Measurements from ENCODE around the gene LHPP.
A peak's percentile ranks its signal among the peaks of the same experiment; 100 is the strongest.

LHPP gene

GRCh38 chr10:124627866-124628675, 166.4 kb downstream of the LHPP start:
- Mint-ChIP-seq H3K4me3 (no peak overlapping the region), H3K27ac (peak overlapping the region; percentile 19), H3K27me3 (no peaks in the 10 kb centered on the region), H3K9me3 (no peaks in the 10 kb centered on the region), H3K4me1 (peaks cover 43% of the 10 kb centered on the region), H3K36me3 (peaks cover 5% of the 10 kb centered on the region)
- CTCF ChIA-PET, result interaction anchor here (0.8 to 2.5 kb wide), 8 partner anchors 10 to 128 kb away, joined by 3 to 9 read pairs (median 4); no protein-coding TSS in a partner anchor
- no peak for DNase-seq

- no peak overlapping the region for H3K4me3 Mint-ChIP-seq
- H3K36me3 Mint-ChIP-seq, result peaks cover 9% of the 10 kb centered on the region
- no peak overlapping the region for H3K27ac Mint-ChIP-seq
- CTCF ChIA-PET, result interaction anchor here (0.8 to 1.9 kb wide), 4 partner anchors 10 to 113 kb away, joined by 3 to 5 read pairs (median 4); no protein-coding TSS in a partner anchor
- no peaks in the 10 kb centered on the region for H3K27me3 Mint-ChIP-seq
- peaks cover 47% of the 10 kb centered on the region for H3K4me1 Mint-ChIP-seq
- H3K9me3 Mint-ChIP-seq, result peaks cover 3% of the 10 kb centered on the region
- no peak for DNase-seq
Measured at GRCh38 chr10:124628676-124629021, 167.0 kb downstream of the LHPP start.

DNA sequence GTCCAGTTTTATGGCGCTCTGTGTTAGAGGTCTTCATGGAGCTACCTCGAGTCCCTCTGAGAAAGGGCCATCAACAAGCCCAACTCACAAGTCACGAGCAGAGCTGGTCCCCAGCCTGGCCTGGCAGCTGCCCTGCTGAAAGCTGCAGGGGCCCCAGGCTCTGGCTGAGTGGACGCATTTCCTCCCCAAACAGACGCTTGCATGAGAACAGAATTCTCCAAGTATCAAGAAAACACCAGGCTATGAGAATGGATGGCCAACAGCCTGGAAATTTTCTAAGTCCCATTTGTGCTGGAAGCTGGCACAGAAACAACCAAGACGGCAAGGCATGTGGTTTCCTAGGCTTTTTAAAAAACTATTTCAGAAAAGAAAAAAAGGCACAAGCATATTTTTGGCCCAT, 167.8 kb downstream of the LHPP start:
- H3K4me1 Mint-ChIP-seq, result peaks cover 48% of the 10 kb centered on the region
- CTCF ChIA-PET, result interaction anchor here (1.9 kb wide), 1 partner anchor 112 kb away, joined by 5 read pairs; no protein-coding TSS in a partner anchor
- H3K27me3 Mint-ChIP-seq, result no peaks in the 10 kb centered on the region
- peak overlapping the region; percentile 60 for H3K27ac Mint-ChIP-seq
- no peak overlapping the region for H3K4me3 Mint-ChIP-seq
- H3K36me3 Mint-ChIP-seq, result peaks cover 14% of the 10 kb centered on the region
- no peak for DNase-seq
- peaks cover 6% of the 10 kb centered on the region for H3K9me3 Mint-ChIP-seq

DNA sequence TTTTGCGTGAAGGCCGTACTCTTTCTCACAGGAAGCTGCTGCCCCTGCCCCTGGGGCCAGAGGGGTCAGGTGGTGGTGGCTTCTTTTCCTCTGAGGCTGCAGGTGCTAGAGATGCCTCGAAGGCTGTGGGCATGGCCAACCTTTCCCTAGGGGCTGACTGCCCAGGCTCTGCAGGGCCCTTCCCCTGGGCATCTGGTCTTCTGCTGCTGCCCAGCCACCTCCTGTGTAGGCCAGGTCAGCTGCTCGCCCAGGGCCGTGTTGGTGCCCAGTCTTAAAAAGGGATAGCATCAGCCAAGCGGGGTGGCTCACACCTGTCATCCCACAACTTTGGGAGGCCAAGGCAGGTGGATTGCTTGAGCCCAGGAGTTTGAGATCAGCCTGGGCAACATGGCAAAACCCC, 168.2 kb downstream of the LHPP start:
- CTCF ChIA-PET, result interaction anchor here (1.9 kb wide), 1 partner anchor 111 kb away, joined by 5 read pairs; no protein-coding TSS in a partner anchor
- peaks cover 48% of the 10 kb centered on the region for H3K4me1 Mint-ChIP-seq
- H3K4me3 Mint-ChIP-seq, result no peak overlapping the region
- H3K36me3 Mint-ChIP-seq, result peaks cover 18% of the 10 kb centered on the region
- no peak overlapping the region for H3K27ac Mint-ChIP-seq
- H3K9me3 Mint-ChIP-seq, result peaks cover 10% of the 10 kb centered on the region
- DNase-seq, result no peak
- H3K27me3 Mint-ChIP-seq, result no peaks in the 10 kb centered on the region

DNA sequence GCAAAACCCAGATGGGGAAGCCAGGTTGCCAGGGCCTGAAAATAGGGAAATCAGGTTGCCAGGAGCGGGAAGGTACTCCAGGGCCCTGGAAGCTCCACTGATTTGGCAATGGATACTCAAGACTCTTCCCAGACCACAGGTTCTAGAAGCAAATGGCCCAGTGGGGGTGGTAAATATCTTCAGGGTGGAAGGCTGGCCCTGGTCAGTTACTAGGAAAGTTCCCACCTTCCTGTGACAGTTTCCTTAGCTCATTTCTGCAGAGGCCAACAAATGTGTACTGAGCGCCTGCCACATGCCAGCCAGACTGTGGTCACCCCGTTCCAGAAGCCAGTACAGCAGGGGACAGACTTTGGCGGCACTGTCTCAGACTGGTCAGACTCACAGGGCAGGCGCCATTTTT, 168.9 kb downstream of the LHPP start:
- no peaks in the 10 kb centered on the region for H3K27me3 Mint-ChIP-seq
- H3K36me3 Mint-ChIP-seq, result peaks cover 20% of the 10 kb centered on the region
- DNase-seq, result no peak
- H3K4me3 Mint-ChIP-seq, result no peak overlapping the region
- H3K9me3 Mint-ChIP-seq, result peaks cover 10% of the 10 kb centered on the region
- no peak overlapping the region for H3K27ac Mint-ChIP-seq
- CTCF ChIA-PET, result interaction anchor here (1.9 to 2.5 kb wide), 2 partner anchors 110 to 111 kb away, joined by 5 to 19 read pairs; no protein-coding TSS in a partner anchor
- peaks cover 48% of the 10 kb centered on the region for H3K4me1 Mint-ChIP-seq

- no peaks in the 10 kb centered on the region for H3K27me3 Mint-ChIP-seq
- H3K4me1 Mint-ChIP-seq, result peaks cover 51% of the 10 kb centered on the region
- peaks cover 10% of the 10 kb centered on the region for H3K9me3 Mint-ChIP-seq
- no peak overlapping the region for H3K4me3 Mint-ChIP-seq
- H3K36me3 Mint-ChIP-seq, result peaks cover 21% of the 10 kb centered on the region
- peak; percentile 59 for DNase-seq
- no peak overlapping the region for H3K27ac Mint-ChIP-seq
- CTCF ChIA-PET, result interaction anchor here (0.6 to 2.5 kb wide), 8 partner anchors 12 to 131 kb away, joined by 3 to 19 read pairs (median 4); no protein-coding TSS in a partner anchor
Measured at GRCh38 chr10:124632064-124632531, 170.5 kb downstream of the LHPP start.

GRCh38 chr10:124632566-124632965, 170.9 kb downstream of the LHPP start:
- DNase-seq, result no peak
- H3K4me1 Mint-ChIP-seq, result peaks cover 51% of the 10 kb centered on the region
- CTCF ChIA-PET, result interaction anchor here (0.8 to 2.5 kb wide), 7 partner anchors 12 to 113 kb away, joined by 3 to 19 read pairs (median 4); no protein-coding TSS in a partner anchor

DNA sequence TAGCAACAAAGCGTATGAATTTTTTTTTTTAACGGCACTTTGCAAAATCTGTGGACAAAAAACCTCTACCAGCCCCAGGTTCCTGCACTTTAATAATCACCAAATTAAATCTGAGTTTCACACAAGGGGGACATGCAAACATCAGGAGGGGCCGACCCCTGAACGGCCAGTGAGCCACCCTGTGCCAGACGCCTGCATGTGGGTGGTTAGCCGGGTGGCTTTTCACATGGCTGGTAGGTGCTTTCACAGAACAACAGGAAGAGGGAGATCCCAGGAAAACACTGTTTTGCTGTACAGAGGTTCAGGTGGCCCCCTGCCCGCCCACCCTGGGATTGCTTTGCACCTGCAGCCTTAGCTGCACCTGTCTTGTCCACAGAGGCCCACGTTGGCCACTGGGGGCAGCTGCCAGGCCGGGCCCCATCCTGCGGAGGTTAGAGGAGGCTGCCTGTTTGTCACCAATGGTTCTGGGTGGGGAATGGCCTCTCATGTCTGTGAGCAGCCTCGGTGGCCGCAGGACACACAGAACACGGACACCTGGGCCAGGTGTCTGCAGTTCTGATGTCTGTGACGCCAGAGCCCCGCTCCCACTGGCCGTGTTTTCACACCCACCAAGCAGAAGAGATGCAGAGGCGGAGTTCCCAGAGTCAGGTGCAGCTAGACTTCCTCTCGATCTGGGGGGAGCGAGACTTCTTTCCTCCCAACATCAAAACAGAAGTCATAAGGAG, 174.8 kb downstream of the LHPP start:
- H3K9me3 Mint-ChIP-seq, result peaks cover 10% of the 10 kb centered on the region
- peaks cover 63% of the 10 kb centered on the region for H3K4me1 Mint-ChIP-seq
- peaks cover 26% of the 10 kb centered on the region for H3K36me3 Mint-ChIP-seq
- H3K27me3 Mint-ChIP-seq, result no peaks in the 10 kb centered on the region
- CTCF ChIA-PET, result interaction anchor here (0.7 kb wide), 1 partner anchor 11 kb away, joined by 3 read pairs; no protein-coding TSS in a partner anchor
- H3K4me3 Mint-ChIP-seq, result peak overlapping the region; percentile 52
- H3K27ac Mint-ChIP-seq, result peak overlapping the region; percentile 89
- DNase-seq, result peak; percentile 57

More at GRCh38 chr10:124632566-124632965, 170.9 kb downstream of the LHPP start:
- peaks cover 10% of the 10 kb centered on the region for H3K9me3 Mint-ChIP-seq
- H3K27ac Mint-ChIP-seq, result no peak overlapping the region
- no peak overlapping the region for H3K4me3 Mint-ChIP-seq
- no peaks in the 10 kb centered on the region for H3K27me3 Mint-ChIP-seq
- peaks cover 23% of the 10 kb centered on the region for H3K36me3 Mint-ChIP-seq

GRCh38 chr10:124637091-124637700, 175.6 kb downstream of the LHPP start:
- Mint-ChIP-seq H3K36me3 (peaks cover 28% of the 10 kb centered on the region), H3K4me3 (peak overlapping the region; percentile 21), H3K9me3 (peaks cover 10% of the 10 kb centered on the region), H3K27me3 (no peaks in the 10 kb centered on the region), H3K4me1 (peaks cover 63% of the 10 kb centered on the region), H3K27ac (peak overlapping the region; percentile 89)
- DNase-seq, result no peak
- CTCF ChIA-PET, result interaction anchor here (0.7 kb wide), 1 partner anchor 10 kb away, joined by 3 read pairs; no protein-coding TSS in a partner anchor

- no peak overlapping the region for H3K4me3 Mint-ChIP-seq
- H3K36me3 Mint-ChIP-seq, result peaks cover 31% of the 10 kb centered on the region
Measured at GRCh38 chr10:124637746-124638145, 176.1 kb downstream of the LHPP start.

DNA sequence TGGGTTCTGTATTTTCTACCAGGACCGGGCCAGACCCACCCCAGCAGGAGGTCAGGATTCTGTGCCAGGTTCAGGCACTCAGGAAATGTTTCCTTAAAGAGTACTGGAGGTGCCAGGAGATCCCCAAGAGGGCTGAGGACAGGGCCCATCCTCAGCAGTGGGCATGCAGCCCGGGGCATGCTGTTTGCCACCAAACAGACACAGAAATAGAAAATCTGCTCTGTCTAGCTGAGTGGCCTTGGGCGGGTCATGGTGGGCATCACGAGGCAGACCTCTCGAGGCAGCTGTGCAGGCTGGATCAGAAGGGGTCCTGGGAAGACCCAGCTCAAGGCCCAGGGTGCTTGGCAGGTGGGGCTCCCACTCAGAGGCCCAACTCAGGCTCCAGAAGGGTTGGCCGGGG, 177.6 kb downstream of the LHPP start:
- H3K4me1 Mint-ChIP-seq, result peaks cover 70% of the 10 kb centered on the region
- DNase-seq, result no peak
- no peaks in the 10 kb centered on the region for H3K27me3 Mint-ChIP-seq
- no peak overlapping the region for H3K27ac Mint-ChIP-seq
- peaks cover 4% of the 10 kb centered on the region for H3K9me3 Mint-ChIP-seq
- peaks cover 26% of the 10 kb centered on the region for H3K36me3 Mint-ChIP-seq
- CTCF ChIA-PET, result interaction anchor here (1.7 kb wide), 1 partner anchor 12 kb away, joined by 5 read pairs; no protein-coding TSS in a partner anchor
- H3K4me3 Mint-ChIP-seq, result no peak overlapping the region

More at GRCh38 chr10:124637746-124638145, 176.1 kb downstream of the LHPP start:
- peaks cover 10% of the 10 kb centered on the region for H3K9me3 Mint-ChIP-seq
- no peaks in the 10 kb centered on the region for H3K27me3 Mint-ChIP-seq
- peaks cover 68% of the 10 kb centered on the region for H3K4me1 Mint-ChIP-seq
- H3K27ac Mint-ChIP-seq, result peak overlapping the region; percentile 16
- DNase-seq, result no peak
- CTCF ChIA-PET, result interaction anchor here (0.9 to 1.7 kb wide), 2 partner anchors 9 to 10 kb away, joined by 4 to 5 read pairs; no protein-coding TSS in a partner anchor

DNA sequence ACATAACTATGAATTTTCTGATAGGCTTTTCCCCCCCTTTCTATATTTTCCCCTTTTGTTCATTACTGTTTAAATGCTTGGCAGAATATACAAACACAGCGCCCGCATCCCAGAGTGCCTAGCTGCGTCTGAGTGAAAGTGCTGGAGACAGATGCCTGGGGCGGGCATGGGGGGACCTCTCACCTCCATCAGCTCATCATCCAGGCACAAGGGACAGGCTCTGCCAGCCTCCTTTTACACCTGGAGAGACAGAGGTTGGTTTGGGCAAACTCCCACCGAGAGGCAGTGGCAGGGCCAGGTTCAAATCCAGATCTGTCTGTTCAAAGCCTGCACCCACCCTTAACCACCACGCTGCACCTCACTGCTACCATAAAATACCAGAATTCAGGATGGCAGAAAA, 178.0 kb downstream of the LHPP start:
- CTCF ChIA-PET, result interaction anchor here (1.7 kb wide), 1 partner anchor 12 kb away, joined by 5 read pairs; no protein-coding TSS in a partner anchor
- H3K27me3 Mint-ChIP-seq, result no peaks in the 10 kb centered on the region
- peaks cover 21% of the 10 kb centered on the region for H3K36me3 Mint-ChIP-seq
- H3K27ac Mint-ChIP-seq, result peak overlapping the region; percentile 5
- no peak for DNase-seq
- peaks cover 74% of the 10 kb centered on the region for H3K4me1 Mint-ChIP-seq
- H3K4me3 Mint-ChIP-seq, result no peak overlapping the region
- H3K9me3 Mint-ChIP-seq, result peaks cover 1% of the 10 kb centered on the region

DNA sequence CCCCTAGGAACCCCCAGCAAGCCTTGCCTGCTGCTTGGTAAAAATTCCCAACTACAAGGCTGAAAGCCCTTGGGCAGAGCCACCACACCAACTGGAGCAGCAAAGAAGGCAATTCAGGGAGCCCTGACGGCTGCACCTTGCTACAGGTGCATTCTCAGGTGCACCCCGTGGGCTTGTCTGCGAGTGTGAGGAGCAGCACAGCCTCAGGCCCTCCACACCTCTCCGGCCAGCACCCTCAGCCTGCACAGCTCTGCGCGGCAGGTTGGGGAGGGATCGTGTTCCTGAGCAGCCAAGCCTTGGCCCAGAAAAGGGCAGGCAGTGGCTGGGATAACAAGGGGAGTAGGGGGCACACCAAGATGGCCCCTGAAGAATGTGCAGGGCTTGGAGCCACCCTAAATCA, 178.4 kb downstream of the LHPP start:
- H3K9me3 Mint-ChIP-seq, result no peaks in the 10 kb centered on the region
- peaks cover 20% of the 10 kb centered on the region for H3K36me3 Mint-ChIP-seq
- H3K27ac Mint-ChIP-seq, result no peak overlapping the region
- H3K4me3 Mint-ChIP-seq, result no peak overlapping the region
- CTCF ChIA-PET, result no interaction called here
- no peak for DNase-seq
- peaks cover 77% of the 10 kb centered on the region for H3K4me1 Mint-ChIP-seq
- no peaks in the 10 kb centered on the region for H3K27me3 Mint-ChIP-seq
